Measurements from ENCODE around the gene GOLGA8M.
"Not testable (repeated sequence)": the region's sequence is repeated elsewhere in the genome, so short reads cannot be mapped to it uniquely, and the experiment has no call there.

GOLGA8M gene, protein sequence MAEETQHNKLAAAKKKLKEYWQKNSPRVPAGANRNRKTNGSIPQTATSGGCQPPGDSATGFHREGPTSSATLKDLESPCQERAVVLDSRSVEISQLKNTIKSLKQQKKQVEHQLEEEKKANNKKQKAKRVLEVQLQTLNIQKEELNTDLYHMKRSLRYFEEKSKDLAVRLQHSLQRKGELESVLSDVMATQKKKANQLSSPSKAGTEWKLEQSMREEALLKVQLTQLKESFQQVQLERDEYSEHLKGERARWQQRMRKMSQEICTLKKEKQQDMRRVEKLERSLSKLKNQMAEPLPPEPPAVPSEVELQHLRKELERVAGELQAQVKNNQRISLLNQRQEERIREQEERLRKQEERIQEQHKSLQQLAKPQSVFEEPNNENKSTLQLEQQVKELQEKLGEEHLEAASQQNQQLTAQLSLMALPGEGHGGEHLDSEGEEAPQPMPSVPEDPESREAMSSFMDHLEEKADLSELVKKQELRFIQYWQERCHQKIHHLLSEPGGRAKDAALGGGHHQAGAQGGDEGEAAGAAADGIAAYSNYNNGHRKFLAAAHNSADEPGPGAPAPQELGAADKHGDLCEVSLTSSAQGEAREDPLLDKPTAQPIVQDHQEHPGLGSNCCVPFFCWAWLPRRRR

DNA sequence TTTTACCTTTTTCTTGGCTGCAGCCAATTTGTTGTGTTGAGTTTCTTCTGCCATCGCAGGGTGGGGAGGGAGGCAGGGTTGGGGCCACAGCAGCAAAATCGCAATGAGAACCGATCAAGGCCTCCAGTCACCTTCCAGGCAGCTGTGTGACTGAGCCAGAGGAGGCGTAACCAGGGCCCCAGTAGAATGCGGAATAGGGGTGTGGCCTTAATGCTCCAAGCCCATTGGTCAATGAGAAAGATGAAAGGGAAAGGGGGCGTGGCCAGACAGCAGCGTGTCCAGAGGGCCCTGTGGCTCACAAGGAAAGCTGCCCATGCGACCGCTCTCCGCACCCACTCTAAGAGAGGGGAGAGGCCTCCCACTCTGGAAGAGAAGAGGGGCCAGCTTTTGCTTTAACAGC, at the start of gene GOLGA8M:
Gene GOLGA8M (minus strand): TSS at position 152 of the 400 bp plus-strand sequence. CDS start 98 bp downstream, at position 54.
- not testable (repeated sequence) for FAIRE-seq; DNase-seq (ENCODE audit: insufficient read length, low spot score)

- not testable (repeated sequence) for DNase-seq (ENCODE audit: insufficient read length, low spot score); FAIRE-seq
Measured at GRCh38 chr15:28742890-28743289, 30.7 kb upstream of the GOLGA8M start.

- not testable (repeated sequence) for DNase-seq (ENCODE audit: insufficient read length, low spot score); FAIRE-seq
Measured at GRCh38 chr15:28738590-28739292, 26.5 kb upstream of the GOLGA8M start.

- not testable (repeated sequence) for DNase-seq (ENCODE audit: insufficient read length, low spot score); FAIRE-seq
Measured at GRCh38 chr15:28738200-28738561, 26.0 kb upstream of the GOLGA8M start.

- FAIRE-seq; DNase-seq (ENCODE audit: insufficient read length, low spot score): not testable (repeated sequence)
Measured at GRCh38 chr15:28737521-28738199, 25.4 kb upstream of the GOLGA8M start.

- FAIRE-seq; DNase-seq (ENCODE audit: insufficient read length, low spot score): not testable (repeated sequence)
Measured at GRCh38 chr15:28728061-28728460, 15.8 kb upstream of the GOLGA8M start.

- FAIRE-seq; DNase-seq (ENCODE audit: insufficient read length, low spot score): not testable (repeated sequence)
Measured at GRCh38 chr15:28727026-28727425, 14.8 kb upstream of the GOLGA8M start.

DNA sequence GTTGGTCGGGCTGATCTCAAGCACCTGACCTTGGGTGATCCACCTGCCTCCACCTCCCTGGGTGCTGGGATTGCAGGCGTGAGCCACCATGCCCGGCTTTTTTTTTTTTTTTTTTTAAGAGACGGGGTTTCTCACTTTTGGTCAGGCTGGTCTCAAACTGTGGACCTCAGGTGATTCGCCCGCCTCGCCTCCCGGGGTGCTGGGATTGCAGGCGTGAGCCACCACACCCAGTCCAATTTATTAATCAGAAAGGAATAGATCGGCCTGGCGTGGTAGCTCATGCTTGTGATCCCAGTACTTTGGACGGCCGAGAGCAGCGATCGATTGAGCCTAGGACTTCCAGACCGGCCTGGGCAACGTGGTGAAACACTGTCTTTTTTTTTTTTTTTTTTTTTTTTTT, 13.9 kb upstream of the GOLGA8M start:
- no peak for FAIRE-seq

DNA sequence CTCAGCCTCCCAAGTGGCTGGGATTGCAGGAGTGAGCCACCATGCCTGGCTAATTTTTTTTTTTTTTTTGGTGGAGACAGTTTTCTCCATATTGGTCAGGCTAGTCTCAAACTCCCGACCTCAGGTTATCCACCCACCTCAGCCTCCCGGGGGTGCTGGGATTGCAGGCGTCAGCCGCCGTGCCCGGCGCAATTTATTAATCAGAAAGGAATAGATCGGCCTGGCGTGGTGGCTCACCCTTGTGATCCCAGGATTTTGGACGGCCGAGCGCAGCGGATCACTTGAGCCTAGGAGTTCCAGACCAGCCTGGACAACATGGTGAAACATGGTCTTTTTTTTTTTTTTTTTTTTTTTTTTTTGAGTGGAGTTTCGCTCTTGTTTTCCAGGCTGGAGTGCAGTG, 13.3 kb upstream of the GOLGA8M start:
- no peak for FAIRE-seq
- DNase-seq (ENCODE audit: insufficient read length, low spot score) = no peak

More for the DNA sequence above, 13.9 kb upstream of the GOLGA8M start:
- DNase-seq (ENCODE audit: insufficient read length, low spot score) = no peak

DNA sequence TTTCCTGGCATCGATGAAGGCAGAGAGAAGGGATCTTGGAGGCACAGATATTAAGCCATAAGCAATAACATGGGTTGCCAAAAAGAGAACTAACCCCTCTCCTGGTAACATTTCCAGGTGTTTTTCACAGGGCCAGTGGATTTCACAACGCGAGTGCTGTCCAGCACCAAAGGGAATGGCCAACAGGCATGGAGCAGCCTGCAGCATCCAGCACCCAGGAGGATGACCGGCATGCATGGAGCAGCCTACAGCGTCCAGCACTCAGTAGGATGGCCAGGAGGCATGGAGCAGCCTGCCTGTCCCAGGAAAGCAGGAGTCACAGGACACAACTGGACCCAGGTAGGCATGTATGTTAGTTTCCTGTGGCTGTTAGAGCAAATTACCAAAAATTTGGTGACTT, 11.8 kb upstream of the GOLGA8M start:
- DNase-seq (ENCODE audit: insufficient read length, low spot score); FAIRE-seq: not testable (repeated sequence)

GRCh38 chr15:28719626-28720025, 7.4 kb upstream of the GOLGA8M start:
- not testable (repeated sequence) for DNase-seq (ENCODE audit: insufficient read length, low spot score)

DNA sequence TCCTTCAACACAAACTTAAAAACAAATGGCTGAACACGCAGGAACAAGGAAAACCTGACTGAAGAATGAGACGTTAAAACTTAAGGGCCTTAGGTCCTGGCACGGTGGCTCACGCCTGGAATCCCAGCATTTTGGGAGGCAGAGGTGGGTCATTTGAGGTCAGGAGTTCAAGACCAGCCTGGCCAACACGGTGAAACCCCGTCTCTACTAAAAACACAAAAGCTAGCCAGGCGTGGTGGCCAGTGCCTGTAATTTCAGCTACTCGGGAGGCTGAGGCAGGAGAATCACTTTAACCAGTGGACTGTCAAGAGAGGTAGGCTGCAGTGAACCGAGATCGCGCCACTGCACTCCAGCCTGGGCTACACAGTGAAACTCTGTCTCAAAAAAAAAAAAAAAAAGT, 6.4 kb upstream of the GOLGA8M start:
- DNase-seq (ENCODE audit: insufficient read length, low spot score); FAIRE-seq: not testable (repeated sequence)

More at GRCh38 chr15:28719626-28720025, 7.4 kb upstream of the GOLGA8M start:
- not testable (repeated sequence) for FAIRE-seq

DNA sequence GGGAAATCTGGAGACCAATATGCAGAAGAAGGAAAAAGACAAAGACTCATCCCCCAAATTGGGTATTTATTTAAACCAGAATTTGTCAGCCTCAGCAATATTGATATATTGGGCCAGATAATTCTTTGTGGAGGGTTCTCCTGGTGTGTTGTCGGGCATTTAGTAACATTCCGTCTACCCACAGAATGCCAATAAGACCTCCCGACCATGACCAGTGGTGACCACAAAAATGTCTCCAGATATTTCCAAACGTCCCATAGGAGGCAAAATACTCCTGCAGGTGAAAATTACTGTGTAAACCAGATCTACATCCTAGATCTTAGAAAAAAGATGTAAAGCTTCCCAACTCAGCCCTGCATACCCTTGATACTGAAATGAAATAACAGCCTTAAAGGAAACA, 2.0 kb upstream of the GOLGA8M start:
- FAIRE-seq; DNase-seq (ENCODE audit: insufficient read length, low spot score): not testable (repeated sequence)

DNA sequence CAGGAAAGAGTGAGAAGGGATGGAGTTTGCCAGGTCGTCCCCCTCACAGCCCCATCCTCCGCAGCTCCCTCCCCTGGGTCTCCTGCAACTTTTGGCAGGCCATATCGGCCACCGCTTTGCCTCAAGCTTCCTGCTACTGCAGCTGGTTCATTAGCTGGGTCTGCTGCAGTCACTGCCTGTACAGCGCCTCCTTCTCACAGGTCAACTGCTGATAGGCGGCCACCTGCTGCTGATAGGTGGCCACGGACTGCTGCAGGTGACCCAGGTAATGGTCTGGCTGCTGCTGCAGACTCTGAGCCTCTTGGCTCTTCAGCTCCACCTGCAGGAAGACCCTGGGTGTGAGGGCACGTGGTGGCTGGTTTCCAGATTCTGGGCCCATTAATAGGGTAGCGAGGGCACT, 8.3 kb downstream of the GOLGA8M start:
- DNase-seq (ENCODE audit: insufficient read length, low spot score) = not testable (repeated sequence)

DNA sequence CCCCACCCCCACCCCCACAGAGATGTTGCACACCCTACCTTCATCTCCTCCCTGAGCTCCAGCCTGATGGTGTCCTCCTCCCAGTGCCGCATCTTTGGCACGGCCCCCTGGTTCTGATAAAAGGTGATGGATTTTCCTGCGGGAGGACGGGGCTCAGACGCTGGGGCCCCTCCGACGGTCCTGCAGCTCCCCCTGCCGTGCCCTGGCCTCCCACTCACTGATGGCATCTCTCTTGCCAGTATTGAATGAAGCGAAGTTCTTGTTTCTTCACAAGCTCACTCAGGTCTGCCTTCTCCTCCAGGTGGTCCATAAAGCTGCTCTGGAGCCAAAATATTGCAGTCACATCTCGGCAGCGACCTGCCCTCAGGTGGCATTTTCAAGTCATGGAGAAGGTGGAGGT, 9.8 kb downstream of the GOLGA8M start:
- FAIRE-seq; DNase-seq (ENCODE audit: insufficient read length, low spot score): not testable (repeated sequence)

More for the DNA sequence above, 8.3 kb downstream of the GOLGA8M start:
- FAIRE-seq = not testable (repeated sequence)

GRCh38 chr15:28694006-28694751, 18.0 kb downstream of the GOLGA8M start:
- DNase-seq (ENCODE audit: insufficient read length, low spot score); FAIRE-seq: not testable (repeated sequence)

GRCh38 chr15:28693021-28693420, 19.2 kb downstream of the GOLGA8M start:
- not testable (repeated sequence) for DNase-seq (ENCODE audit: insufficient read length, low spot score); FAIRE-seq

GRCh38 chr15:28673533-28673932, 38.7 kb downstream of the GOLGA8M start:
- not testable (repeated sequence) for DNase-seq (ENCODE audit: insufficient read length, low spot score); FAIRE-seq

GRCh38 chr15:28672122-28672521, 40.1 kb downstream of the GOLGA8M start:
- DNase-seq (ENCODE audit: insufficient read length, low spot score); FAIRE-seq: not testable (repeated sequence)
